NCI-H1417 treated with DMSO at 0.1 percent for 48 hours (cell line): ENCODE results near the gene PAQR6.

Source experiments
- DNase-seq: peaks from one replicate; lab custom pipeline; 2025; lab: John Stamatoyannopoulos, UW

The PAQR6 gene

DNA sequence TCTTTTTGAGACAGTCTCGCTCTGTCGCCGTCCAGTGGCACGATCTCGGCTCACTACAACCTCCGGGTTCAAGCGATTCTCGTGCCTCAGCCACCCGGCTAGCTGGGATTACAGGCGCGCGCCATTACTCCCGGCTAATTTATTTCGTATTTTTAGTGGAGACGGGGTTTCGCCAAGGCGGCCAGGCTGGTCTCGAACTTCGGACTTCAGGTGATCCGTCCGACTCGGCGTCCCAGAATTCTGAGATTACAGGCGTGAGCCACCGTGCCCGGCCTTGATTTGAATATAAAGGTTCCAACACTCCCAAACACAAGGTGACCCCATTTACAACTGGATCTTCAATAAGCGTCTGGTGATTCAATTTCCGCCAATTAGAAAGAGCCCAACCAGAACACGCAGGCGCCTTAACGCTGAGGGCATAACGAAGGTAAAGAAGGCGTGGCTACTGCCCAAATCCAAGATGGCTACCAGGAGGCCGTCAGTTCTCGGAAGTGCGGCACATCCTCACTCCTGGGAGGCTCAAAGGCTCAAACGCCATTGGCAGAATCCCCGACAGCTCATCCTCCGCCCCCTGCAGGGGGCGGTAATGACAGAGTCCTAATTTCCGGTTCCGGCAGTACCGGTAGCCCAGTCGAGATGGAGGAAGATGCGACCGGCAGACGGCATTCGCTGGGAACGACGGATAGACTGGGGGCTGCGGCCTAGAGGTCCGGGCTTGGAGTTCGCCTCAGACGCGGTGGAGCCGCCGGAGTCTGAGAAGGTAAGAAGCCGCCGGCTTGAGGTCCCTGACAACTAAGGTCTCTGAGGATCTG is 54.2 kb downstream of the PAQR6 start, which contains the start of gene SLC25A44:
Gene SLC25A44, plus strand, starts transcription at position 617 of the 812 bp plus-strand sequence. CDS start 5,744 bp downstream, outside the sequence.
- DNase-seq, result peak; percentile 96
